B cell (primary cell): ENCODE results near the gene CYP1A1. TPM values are rescaled to one million over a fixed set of nuclear protein-coding genes. Genes with fewer than 3 reads are reported as not detected.

Experiments used
- ATAC-seq: fragments of 200-7000 bp; cut with Tn5 transposase; one replicate; pipeline ENCODE4 v1.10.0; 2021; ENCODE audit warnings: low read depth, mild to moderate bottlenecking, moderate number of reproducible peaks, moderate library complexity
- CTCF ChIA-PET: fragments of 350-600 bp; sonication (Branson Sonifier 250); formaldehyde crosslinking; loops from one replicate; lab custom pipeline; 2021; ENCODE audit warnings: antibody characterized with exemption, inconsistent platforms; lab: Charles Lee
- POLR2A ChIA-PET: fragments of 350-600 bp; sonication (Branson Sonifier 250); formaldehyde crosslinking; loops from one replicate; lab custom pipeline; 2021; ENCODE audit warnings: antibody characterized with exemption; lab: Charles Lee
- DNase-seq: peaks from one replicate; pipeline ENCODE4 v3.0.0; 2013
- H2AFZ ChIP-seq: 2 replicates; pipeline ENCODE4 v1.6.1; 2012; ENCODE audit warnings: mild to moderate bottlenecking, low read depth, low read length; ENCODE audit not compliant: insufficient read depth, poor library complexity, severe bottlenecking
- H3K27ac ChIP-seq, 2 donors: 1 replicate in 1 of 2; 2 replicates in 1 of 2; pipeline ENCODE4 v1.5.1; 2012 to 2013; ENCODE audit warnings: low read length in 2 of 2, mild to moderate bottlenecking in 2 of 2, moderate library complexity in 1 of 2
- H3K27me3 ChIP-seq, 4 experiments: fragments of 200-600 bp in 1 of 4; sonication (generic) in 1 of 4; replicated peaks in 1 of 4; 1 replicate in 2 of 4; 2 replicates in 2 of 4; pipeline versions ENCODE4 v1.6.1 to v1.7.0; 2013 to 2016; ENCODE audit warnings: low read length in 3 of 4, mild to moderate bottlenecking in 2 of 4, mixed read lengths in 1 of 4, moderate library complexity in 1 of 4; ENCODE audit not compliant: insufficient read depth in 4 of 4, control insufficient read depth in 3 of 4; ENCODE audit errors: control extremely low read depth in 1 of 4
- H3K36me3 ChIP-seq, 2 experiments: replicated peaks in 1 of 2; 1 replicate in 1 of 2; 2 replicates in 1 of 2; pipeline versions ENCODE4 v1.6.1 to v1.7.1; 2013; ENCODE audit warnings: low read length in 1 of 2; ENCODE audit not compliant: insufficient read depth in 2 of 2, control insufficient read depth in 1 of 2; ENCODE audit errors: control extremely low read depth in 1 of 2, extremely low read depth in 1 of 2
- H3K4me1 ChIP-seq, 2 donors: fragments of 200-600 bp in 1 of 2; sonication (generic) in 1 of 2; 1 replicate in 1 of 2; 2 replicates in 1 of 2; pipeline versions ENCODE4 v1.5.1 to v1.6.1; 2013 to 2017; ENCODE audit warnings: low read length in 2 of 2; ENCODE audit not compliant: control insufficient read depth in 2 of 2, insufficient read depth in 2 of 2
- H3K4me2 ChIP-seq: replicated peaks from 2 replicates; pipeline ENCODE3; 2012; ENCODE audit warnings: mild to moderate bottlenecking, low read depth, low read length; ENCODE audit not compliant: poor library complexity, severe bottlenecking
- H3K4me3 ChIP-seq, 5 experiments: fragments of 200-600 bp in 1 of 5; sonication (generic) in 1 of 5; 1 replicate in 3 of 5; 2 replicates in 2 of 5; pipeline versions ENCODE4 v1.5.1 to v1.7.0; 2011 to 2016; ENCODE audit warnings: low read length in 4 of 5, mild to moderate bottlenecking in 4 of 5, low read depth in 2 of 5, control low read depth in 1 of 5, moderate library complexity in 1 of 5; ENCODE audit not compliant: insufficient read depth in 1 of 5; ENCODE audit errors: control extremely low read depth in 1 of 5, extremely low read depth in 1 of 5
- H3K79me2 ChIP-seq: fragments of 200-600 bp; sonication (generic); one replicate; pipeline ENCODE4 v1.6.0; 2016; ENCODE audit warnings: low read length; ENCODE audit not compliant: control insufficient read depth, insufficient read depth
- H3K9ac ChIP-seq: fragments of 200-600 bp; sonication (generic); 2 replicates; pipeline ENCODE4 v1.6.1; 2017; ENCODE audit warnings: mild to moderate bottlenecking, low read length, moderate library complexity
- H3K9me3 ChIP-seq, 3 donors: one replicate each; pipeline versions ENCODE4 v1.6.1 to v1.7.1; 2013; ENCODE audit warnings: low read length in 2 of 3; ENCODE audit not compliant: control insufficient read depth in 2 of 3, insufficient read depth in 1 of 3; ENCODE audit errors: control extremely low read depth in 1 of 3
- H4K20me1 ChIP-seq: 2 replicates; pipeline ENCODE4 v1.6.0; 2012; ENCODE audit warnings: mild to moderate bottlenecking, low read length; ENCODE audit not compliant: insufficient read depth, control insufficient read depth, poor library complexity, severe bottlenecking
- H3K27ac Mint-ChIP-seq: one replicate; pipeline ENCODE4 v1.8.0; 2021; ENCODE audit warnings: mixed read lengths
- H3K27me3 Mint-ChIP-seq: one replicate; pipeline ENCODE4 v1.8.0; 2021; ENCODE audit warnings: mixed read lengths
- H3K4me1 Mint-ChIP-seq: one replicate; pipeline ENCODE4 v1.8.0; 2021; ENCODE audit warnings: mixed read lengths
- H3K4me3 Mint-ChIP-seq: one replicate; pipeline ENCODE4 v1.8.0; 2021; ENCODE audit warnings: mixed read lengths
- H3K9me3 Mint-ChIP-seq: one replicate; pipeline ENCODE4 v1.8.0; 2022; ENCODE audit warnings: mixed read lengths; ENCODE audit not compliant: insufficient read depth
- CTCF ChIP-seq: fragments of 200-600 bp; IDR thresholded peaks from one replicate; pipeline ENCODE4 v1.8.0; 2022; ENCODE audit warnings: antibody characterized with exemption, mild to moderate bottlenecking
- EZH2 ChIP-seq: IDR thresholded peaks from 2 replicates; pipeline ENCODE4 v1.6.1; 2012; ENCODE audit warnings: borderline replicate concordance, low read depth, mild to moderate bottlenecking, moderate library complexity, low read length; ENCODE audit not compliant: insufficient read depth, poor library complexity, severe bottlenecking
- WGBS: methylation state at CpG from one replicate; pipeline ENCODE4 v1.1.5; 2013; ENCODE audit warnings: missing lambda C conversion rate; ENCODE audit not compliant: insufficient coverage; 5-methylcytosine and 5-hydroxymethylcytosine counted together
- intact Hi-C: fragments of 100-400 bp; cut with micrococcal nuclease; formaldehyde crosslinking; loops from one replicate; pipeline ENCODE4 v1.10.0; 2022
- polyA plus RNA-seq: library from polyadenylated mRNA; depleted of rRNA; stranded (reverse); fragments of >200 nt; gene quantifications from 2 replicates; pipeline ENCODE4 v1.2.3, GENCODE V29; 2012
- total RNA-seq, 2 donors: library from RNA; stranded (reverse); fragments of 120-200 nt in 1 of 2; gene quantifications; 1 replicate in 1 of 2; 2 replicates in 1 of 2; pipeline versions ENCODE4 v1.2.3 to v1.2.4, GENCODE V29; 2013 to 2022

The CYP1A1 gene
- total and polyA plus RNA-seq, 2 donors (not counting 1 experiment from before 2014, with no cell fraction given) = 0.24 TPM; not detected in 1

- H3K4me3 ChIP-seq = no peak overlapping the region
- no peaks in the 10 kb centered on the region for H3K79me2 ChIP-seq
- H3K36me3 ChIP-seq = no peaks in the 10 kb centered on the region
- no peaks in the 10 kb centered on the region for H3K4me1 ChIP-seq
- peaks cover 56% of the 10 kb centered on the region for H3K27me3 Mint-ChIP-seq
- no CpG with 5 or more reads among the region's 3 CpGs for WGBS
- TF ChIP-seq EZH2 = no peak
- TF ChIP-seq CTCF = no peak
- DNase-seq (no peak), ATAC-seq (no peak)
- H3K27ac Mint-ChIP-seq = no peak overlapping the region
- peaks cover 0 to 26% (median 3%) of the 10 kb centered on the region in 3 donors for H3K9me3 ChIP-seq
- no peaks in the 10 kb centered on the region for H4K20me1 ChIP-seq
- ChIA-PET POLR2A (no interaction called here), CTCF (no interaction called here)
- H2AFZ ChIP-seq = no peak overlapping the region
- no peak overlapping the region for H3K4me3 Mint-ChIP-seq
- peaks cover 5% of the 10 kb centered on the region for H3K9me3 Mint-ChIP-seq
- H3K27me3 ChIP-seq = peaks cover 0 to 28% (median 10%) of the 10 kb centered on the region in 4 experiments
- H3K4me2 ChIP-seq = no peak overlapping the region
- H3K27ac ChIP-seq = no peak overlapping the region
- no peak overlapping the region for H3K9ac ChIP-seq
- H3K4me1 Mint-ChIP-seq = peaks cover 3% of the 10 kb centered on the region
- intact Hi-C loops = no loop called here
Observed at GRCh38 chr15:74735305-74735704, 10.0 kb upstream of the CYP1A1 start.

- Mint-ChIP-seq H3K4me3 (no peak overlapping the region), H3K27me3 (peaks cover 55% of the 10 kb centered on the region), H3K9me3 (peaks cover 4% of the 10 kb centered on the region), H3K4me1 (peaks cover 3% of the 10 kb centered on the region), H3K27ac (no peak overlapping the region)
- no peak for TF ChIP-seq EZH2
- no peak for TF ChIP-seq CTCF
- ATAC-seq = no peak
- no peak for DNase-seq
- Histone ChIP-seq H3K4me3 (no peak overlapping the region), H2AFZ (no peak overlapping the region), H3K36me3 (no peaks in the 10 kb centered on the region), H3K4me2 (no peak overlapping the region), H3K4me1 (no peaks in the 10 kb centered on the region), H3K27me3 (peaks cover 0 to 30% (median 14%) of the 10 kb centered on the region in 4 experiments), H3K9me3 (peaks cover 0 to 18% (median 3%) of the 10 kb centered on the region in 3 donors), H3K79me2 (no peaks in the 10 kb centered on the region), H3K27ac (no peak overlapping the region), H3K9ac (no peak overlapping the region), H4K20me1 (no peaks in the 10 kb centered on the region)
- 94% methylated on average over 3 of the region's 3 CpGs for WGBS
- intact Hi-C loops = no loop called here
- CTCF ChIA-PET = no interaction called here
- POLR2A ChIA-PET = no interaction called here
Observed at GRCh38 chr15:74733269-74733668, 7.9 kb upstream of the CYP1A1 start.
